Right renal pelvis (tissue), 4 donors: ENCODE measurements around the gene SLC34A1. TPM values are rescaled to one million over a fixed set of nuclear protein-coding genes. Genes with fewer than 3 reads are reported as not detected.
"Not testable (repeated sequence)": the region's sequence is repeated elsewhere in the genome, so short reads cannot be mapped to it uniquely, and the experiment has no call there.

Experiments
- DNase-seq, 4 donors: peaks; one replicate each; pipeline ENCODE4 v3.0.0-alpha.2; 2013; ENCODE audit warnings: low read depth in 4 of 4, low spot score in 3 of 4, missing footprints in 1 of 4
- polyA plus RNA-seq, 4 donors: library from polyadenylated mRNA; unstranded; fragments of 120-200 nt; gene quantifications; one replicate each; pipeline ENCODE4 v1.2.1, GENCODE V29; 2013; ENCODE audit not compliant: insufficient read length in 4 of 4

The SLC34A1 gene, protein sequence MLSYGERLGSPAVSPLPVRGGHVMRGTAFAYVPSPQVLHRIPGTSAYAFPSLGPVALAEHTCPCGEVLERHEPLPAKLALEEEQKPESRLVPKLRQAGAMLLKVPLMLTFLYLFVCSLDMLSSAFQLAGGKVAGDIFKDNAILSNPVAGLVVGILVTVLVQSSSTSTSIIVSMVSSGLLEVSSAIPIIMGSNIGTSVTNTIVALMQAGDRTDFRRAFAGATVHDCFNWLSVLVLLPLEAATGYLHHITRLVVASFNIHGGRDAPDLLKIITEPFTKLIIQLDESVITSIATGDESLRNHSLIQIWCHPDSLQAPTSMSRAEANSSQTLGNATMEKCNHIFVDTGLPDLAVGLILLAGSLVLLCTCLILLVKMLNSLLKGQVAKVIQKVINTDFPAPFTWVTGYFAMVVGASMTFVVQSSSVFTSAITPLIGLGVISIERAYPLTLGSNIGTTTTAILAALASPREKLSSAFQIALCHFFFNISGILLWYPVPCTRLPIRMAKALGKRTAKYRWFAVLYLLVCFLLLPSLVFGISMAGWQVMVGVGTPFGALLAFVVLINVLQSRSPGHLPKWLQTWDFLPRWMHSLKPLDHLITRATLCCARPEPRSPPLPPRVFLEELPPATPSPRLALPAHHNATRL
- polyA plus RNA-seq, result 100 to 1,000 TPM; 134 to 198 (median 174) TPM

DNA sequence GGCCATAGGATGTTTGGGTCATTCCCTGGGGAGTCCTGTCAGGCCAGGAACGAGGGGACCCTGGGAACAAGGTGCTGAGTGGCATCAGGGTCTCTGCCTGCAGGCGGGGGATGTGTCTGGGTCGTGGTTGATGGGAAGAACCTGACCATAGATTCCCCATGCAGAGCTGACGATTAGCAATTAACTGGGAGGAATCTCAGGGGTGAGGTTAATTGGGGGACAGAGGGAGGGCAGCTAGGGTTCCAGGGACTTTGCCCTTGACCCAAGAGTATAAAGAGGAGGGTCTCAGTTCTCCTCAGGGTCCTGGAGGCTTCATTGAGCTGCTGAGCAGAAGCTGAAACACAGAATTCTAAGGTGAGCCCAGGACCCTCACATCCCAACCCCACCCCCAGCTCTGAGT, at the start of gene SLC34A1:
Gene SLC34A1, plus strand, starts transcription at position 301 of the 400 bp plus-strand sequence. CDS start 1,308 bp downstream, outside the sequence.
- DNase-seq, result no peak

DNA sequence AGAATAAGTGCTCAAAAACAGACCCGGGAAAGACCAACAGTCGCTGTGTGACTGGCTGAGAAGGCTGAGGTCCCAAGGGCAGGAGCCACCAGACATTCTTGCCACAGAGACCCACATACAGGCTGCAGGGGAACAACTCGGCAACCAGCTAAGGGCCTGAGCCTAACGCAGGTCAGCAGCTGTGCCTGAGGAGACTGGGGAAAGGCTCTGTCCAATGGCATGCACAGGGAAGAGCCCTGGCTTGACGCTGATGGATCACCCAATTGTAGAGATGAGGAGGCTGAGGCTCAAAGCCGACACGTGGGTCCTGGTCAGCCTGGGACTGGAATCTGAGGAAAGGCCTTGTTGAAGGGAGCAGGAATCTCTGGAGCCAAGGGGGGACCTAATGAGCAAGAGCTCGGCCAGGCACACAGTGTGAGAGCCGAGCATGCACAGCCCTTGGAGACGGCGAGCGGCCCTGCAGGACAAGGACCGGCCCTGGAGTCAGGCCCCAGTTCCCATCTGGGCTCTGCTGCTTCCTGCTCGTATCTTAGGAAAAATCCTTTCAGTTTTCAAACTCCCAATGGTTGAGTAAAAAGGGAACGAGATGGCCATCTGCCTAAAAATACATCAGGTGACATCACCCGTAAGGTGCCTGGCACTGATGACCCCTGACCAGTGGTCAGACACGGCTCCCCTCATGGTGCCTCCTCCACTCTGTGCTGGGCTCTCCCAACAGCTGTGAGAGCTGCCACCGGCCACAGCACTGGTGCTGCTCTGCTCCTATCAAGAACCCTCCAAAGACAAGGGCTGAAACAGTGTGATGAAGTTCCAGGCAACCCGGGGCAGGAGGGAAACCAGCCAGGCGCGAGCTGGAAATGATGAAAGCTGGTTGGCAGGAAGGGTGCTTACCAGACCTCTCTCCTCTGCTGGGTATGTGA, 49.2 kb upstream of the SLC34A1 start:
- DNase-seq, result no peak

DNA sequence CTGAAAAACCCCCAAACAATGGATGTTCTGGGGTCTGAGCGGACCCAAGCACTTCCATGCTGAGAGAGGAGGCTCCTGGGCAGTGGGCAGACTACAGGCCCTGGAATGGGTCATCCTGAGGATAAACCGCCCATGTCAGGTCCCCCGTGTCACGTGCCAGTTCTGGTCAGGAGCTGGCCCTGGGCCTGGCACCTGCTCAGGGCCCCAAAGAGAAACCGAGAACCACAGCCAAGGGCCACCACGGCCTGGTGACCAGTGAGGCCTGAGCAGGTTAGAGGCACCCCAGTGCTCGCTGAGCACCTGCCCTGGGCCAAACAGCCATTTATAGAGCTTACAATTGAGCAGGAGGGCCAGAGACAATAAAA, 48.6 kb upstream of the SLC34A1 start:
- DNase-seq, result no peak

DNA sequence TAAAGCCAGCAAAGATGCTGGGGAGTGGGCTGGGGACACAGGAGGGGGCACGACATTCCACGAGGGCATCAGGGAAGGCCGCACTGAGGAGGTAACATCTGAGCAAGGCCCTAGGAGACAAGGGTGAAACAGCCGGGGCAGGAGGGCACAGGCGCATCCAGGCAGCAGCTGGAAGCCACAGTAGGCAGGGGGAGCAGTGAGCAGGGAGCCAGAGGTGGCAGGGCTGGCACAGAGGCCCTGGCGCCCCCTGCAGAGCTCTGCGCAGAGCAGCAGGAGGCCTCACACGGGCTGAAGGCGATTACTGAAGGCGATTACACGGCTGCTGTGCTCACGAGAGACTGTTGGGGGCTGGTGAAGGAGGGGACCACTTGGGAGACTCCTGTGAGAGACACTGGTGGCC, 48.1 kb upstream of the SLC34A1 start:
- no peak for DNase-seq

DNA sequence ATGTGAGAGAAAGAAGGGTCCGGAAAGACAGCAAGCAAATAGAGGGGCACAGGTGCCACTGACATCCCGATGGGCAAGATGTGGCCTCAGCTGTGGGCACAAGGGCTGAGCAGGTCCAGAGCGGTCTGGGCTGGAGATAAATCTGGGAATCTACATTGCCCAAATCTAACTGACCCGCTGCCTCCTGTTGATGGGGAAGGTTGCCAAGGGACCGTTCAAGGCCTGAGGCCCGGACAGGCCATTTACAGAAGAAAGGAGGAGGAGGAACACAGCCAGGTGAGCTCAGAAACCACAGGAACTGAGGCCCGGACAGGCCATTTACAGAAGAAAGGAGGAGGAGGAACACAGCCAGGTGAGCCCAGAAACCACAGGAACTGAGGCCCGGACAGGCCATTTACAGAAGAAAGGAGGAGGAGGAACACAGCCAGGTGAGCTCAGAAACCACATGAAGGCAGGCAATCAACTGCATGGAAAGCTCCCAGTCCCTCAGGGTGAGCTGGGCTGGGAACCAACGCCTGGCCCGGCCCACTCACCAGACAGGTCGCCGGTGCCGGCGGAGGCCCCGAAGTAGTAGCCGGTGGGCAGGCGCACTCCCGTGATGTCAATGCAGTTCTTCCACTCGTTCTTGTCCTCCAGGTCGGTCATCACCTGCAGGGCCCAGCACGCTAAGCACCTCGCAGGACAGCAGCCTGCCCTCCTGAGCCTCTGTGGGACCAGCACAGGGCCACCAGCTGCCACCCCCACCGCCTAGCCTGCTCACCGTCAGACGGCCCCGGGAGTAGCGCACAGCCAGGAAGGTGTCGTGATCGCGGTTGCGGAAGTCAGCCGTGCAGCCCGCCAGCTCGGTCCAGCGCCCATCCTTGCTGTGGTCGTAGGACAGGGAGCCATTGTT, 47.4 kb upstream of the SLC34A1 start:
- no peak for DNase-seq

DNA sequence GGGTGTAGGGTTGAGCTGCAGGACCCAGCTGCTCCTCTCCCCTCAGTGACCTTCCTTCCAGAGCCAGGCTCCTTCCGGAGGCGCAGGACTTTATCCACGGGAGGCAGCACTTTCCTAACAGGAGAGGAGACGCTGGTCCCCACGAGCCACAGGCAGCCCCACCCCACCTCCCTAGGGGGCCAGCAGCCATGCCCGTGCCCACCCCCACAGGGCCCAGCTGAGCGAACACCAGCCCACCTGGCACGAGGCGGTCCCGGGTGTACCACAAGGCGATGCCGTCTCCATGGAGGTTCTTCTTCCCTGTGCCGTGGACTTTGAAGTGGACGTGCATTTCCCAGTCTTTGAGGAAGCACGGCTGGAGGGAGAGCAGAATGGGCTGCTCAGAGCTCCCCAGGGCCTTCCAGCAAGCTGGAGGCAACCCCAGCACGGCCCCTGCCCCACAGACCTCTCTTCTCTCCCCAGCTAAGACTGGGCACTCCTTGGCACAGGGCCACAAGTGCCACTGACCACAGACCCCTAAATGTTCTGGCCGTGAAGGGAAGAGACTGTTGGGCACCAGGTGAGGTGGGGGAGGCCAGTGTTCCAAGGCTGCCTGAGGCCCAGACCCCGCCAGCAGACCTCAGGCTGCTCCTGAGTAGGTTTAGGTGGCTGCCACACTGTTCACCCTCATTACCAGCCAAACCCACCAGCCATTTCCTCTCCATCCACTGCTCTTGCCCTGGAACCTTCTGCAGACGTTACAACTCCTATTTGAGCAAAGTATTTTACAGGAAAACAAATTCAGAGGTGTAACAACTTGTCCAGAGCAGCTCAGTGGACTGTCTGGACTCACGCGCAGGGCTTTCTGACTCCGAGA, 45.8 kb upstream of the SLC34A1 start:
- no peak for DNase-seq

DNA sequence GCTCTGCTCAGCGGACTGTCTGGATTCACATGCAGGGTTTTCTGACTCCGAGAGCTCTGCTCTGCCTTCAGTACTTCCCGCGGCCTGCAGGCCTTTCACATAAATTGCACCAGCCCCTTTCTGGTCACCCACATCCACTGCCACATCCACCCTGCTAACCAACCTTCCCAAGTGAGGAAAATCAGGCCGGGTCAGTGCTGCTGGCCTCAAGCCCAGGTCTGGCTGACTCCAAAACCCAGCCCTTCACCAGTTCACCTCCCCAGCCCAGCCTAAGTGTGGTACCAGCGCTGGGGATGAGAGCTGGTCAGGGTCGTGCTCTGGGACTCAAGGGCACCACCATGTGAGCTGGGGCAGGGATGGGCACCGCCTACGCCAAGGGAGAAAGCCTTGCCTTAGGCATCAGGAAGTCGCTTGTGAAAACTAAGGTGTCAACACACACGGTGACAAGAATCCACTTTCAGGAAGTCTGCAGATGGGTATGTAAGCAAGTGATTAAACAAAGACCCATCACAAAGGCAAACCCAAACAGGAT, 45.1 kb upstream of the SLC34A1 start:
- no peak for DNase-seq

DNA sequence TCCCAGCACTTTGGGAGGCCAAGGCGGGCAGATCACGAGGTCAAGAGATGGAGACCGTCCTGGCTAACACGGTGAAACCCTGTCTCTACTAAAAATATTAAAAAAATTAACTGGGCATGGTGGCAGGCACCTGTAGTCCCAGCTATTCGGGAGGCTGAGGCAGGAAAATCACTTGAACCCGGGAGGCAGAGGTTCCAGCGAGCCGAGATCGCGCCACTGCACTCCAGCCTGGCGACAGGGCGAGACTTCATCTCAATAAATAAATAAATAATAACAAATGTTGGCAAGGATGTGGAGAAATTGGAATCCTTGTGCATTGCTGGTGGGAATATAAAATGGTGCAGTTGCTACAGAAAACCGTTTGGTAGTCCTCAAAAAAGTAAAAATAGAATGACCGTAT, 41.2 kb upstream of the SLC34A1 start:
- not testable (repeated sequence) for DNase-seq

DNA sequence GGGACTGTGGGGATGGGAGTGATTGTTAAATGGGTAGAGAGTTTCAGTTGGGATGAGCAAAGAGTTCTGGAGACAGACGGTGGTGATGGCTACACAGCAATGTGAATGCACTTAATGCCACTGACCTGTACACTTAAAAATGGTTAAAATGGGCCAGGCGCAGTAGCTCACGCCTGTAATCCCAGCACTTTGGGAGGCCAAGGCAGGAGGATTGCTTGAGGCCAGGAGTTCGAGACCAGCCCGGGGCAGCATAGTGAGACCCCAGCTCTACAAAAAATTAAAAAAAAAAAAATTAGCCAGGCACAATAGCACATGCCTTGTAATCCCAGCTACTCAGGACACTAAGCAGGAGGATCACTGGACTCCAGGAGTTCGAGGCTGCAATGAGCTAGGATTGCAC, 40.5 kb upstream of the SLC34A1 start:
- DNase-seq, result no peak

DNA sequence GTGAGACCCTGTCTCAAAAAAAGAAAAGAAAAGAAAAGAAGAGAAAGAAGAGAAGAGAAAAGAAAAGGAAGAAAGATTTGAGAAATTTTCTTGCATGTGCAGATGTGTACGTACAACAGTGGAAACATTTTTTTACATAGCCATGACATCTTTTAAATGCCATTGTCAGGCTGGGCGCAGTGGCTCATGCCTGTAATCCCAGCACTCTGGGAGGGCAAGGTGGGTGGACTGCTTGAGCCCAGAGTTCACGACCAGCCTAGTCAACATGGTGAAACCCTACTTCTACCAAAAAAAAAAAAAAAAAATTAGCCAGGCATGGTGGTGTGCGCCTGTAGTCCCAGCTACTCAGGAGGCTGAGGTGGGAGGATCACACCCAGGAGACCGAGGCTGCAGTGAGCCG, 39.3 kb upstream of the SLC34A1 start:
- DNase-seq, result no peak

DNA sequence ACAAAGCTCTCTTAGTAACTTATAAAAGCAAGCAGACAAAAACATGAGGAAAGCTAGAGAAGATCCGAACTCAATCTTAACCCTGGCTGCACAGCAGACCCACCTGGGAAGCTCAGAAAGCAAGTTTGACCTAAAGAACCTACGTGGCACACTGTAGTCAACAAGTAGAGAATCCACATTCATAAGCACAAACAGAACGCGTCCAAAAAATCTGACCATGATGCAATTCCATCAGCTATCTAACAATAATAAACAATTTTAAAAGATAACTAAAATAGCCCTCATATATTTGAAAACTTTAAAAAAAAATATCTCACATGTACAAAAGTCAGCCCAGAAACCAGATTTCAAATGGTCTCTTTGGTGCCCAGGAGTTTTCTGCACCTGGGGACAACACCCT, 37.4 kb upstream of the SLC34A1 start:
- no peak for DNase-seq

DNA sequence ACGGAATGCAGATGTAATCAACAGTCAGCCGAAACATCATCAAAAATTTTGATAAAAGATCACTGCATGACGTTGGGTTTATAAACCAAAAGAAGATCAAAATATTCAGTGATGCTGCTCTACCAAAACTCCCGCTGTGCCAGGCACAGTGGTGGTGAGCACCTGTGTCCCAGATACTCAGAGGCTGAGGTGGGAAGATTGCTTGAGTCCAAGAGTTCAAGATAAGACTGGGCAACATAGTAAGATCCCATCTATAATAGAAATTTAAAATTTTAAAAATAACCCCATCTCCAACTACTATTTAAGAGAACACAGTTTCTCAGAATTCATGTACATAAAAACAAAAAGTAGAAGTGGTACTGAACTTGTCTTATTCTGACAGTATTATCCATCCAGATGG, 36.5 kb upstream of the SLC34A1 start:
- no peak for DNase-seq

DNA sequence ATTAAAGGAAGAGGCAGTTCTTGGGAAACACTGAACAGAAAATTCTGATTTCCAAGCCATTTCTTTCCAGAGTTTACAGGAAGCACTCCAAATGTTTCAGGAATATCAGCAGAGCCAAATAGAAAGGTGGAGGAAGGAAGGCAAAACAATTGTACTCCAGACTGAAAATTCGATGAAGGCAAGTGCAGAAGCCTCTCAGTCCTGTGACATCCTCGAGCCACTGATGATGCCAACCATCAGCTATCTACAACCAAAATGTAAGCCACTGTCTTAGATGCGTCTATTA, 34.9 kb upstream of the SLC34A1 start:
- DNase-seq, result no peak

DNA sequence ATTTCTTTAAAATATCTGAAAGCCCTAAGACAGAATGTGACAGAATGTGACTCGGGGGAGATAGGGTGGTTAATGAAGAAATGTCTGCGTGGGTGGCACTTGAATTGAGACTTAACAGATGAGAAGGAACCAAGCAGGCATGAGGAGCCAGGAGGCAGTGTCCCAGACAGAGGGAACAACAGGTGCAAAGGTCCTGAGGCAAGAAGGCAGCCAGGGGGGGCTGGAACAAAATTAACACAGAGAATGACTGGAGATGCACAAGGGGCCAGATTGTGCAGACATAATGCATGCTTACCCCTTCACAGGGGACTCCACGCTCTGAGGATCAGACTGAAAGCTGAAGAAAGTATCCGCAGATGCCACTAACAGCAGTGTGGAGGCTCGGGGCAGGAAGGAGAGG, 34.5 kb upstream of the SLC34A1 start:
- DNase-seq, result no peak

DNA sequence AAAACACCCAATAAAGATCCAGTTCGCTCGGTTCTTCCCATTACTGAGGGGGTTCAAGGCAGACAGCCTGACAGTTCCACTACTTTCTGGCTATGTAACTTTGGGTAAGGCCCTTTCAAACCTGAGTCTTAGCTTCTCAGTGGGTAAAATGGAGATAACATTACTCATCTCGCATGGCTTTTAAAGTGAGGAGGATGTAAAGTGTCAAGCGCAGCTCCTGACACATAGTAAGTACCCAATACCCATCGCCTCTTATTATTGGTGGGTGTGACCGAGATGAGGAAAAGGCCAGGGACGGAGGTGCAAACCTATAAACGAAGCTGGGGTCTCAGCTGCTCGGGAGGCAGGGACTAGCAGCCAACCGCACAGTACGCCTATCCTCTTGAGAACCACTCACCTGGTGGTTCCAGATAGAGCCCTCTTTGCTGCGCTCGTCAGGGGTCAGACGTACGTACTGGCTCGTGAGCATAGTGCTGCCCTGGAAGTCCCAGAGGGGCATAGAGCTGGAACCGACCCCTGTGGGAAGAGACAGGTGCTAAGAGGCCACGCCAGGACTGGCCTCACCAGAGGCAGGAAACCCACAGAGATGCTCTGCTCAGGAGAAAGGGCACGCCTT, 33.4 kb upstream of the SLC34A1 start:
- no peak for DNase-seq

DNA sequence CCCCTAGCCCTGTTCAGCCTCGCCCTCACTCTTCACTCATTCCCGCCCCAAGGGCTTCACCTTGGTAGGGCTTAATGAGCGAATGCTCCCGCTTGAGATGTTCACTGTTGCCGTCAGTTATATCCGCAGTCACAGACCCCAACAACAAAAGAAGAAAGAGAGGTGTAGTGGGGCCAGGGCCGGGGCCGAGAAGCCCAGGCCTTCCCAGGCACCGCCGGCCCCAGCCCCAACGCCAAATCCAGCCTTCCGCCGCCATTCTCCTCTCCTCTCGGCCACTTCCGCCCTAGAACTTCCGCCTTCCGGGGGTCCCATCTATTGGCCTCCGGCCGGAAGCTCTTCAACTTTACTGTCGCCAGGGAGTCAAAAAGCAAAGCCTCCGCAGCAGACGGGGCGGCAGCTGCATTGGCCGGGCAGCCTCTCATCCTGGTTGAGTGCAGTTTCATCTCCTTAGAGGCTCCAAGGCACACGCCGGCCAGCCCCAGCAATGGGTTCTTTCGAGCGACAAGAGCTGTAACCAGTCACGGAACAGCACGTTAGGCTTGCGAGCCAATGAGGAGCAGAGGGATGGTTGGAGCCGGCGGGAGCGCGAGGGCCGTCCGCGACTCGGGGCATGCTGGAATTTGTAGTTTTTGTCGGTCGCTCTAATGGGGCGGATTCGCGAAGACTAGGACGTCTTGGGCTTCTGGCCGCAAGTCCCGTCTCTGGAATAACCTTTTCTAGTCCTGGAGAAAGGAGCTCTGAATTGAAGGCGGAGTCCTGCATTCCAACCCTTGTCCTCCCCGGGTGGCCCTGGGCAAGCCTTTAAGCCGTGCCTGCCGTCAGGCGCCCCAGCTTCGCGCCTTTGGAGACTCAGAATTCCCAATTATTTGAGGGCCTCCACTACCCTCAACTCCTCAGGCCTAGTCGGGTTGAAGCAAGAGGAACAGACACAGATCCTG, 32.6 kb upstream of the SLC34A1 start, which contains the start of gene LMAN2:
Gene LMAN2, minus strand, starts transcription at position 277 of the 938 bp plus-strand sequence. Its CDS starts 21 bp downstream, at position 256.
- DNase-seq, result peak; percentile 89 to 92 (median 92)

DNA sequence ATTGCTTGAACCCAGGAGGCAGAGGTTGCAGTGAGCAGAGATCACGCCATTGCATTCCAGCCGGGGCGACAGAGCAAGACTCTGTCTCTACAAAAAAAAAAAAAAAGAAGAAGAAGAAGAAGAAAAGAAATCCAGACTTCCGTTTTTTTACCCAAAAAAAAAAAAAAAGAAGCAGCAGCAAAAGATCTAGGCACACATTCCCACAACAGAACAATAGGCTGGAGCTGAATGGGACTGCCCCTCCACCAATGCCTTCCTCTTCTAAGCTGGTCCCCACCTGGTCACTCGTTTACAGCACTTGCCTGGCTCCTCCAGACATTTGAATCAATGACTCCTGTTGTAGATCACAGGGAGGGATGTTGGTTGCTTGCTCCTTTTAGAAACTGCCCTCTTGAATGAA, 31.1 kb upstream of the SLC34A1 start:
- no peak for DNase-seq

DNA sequence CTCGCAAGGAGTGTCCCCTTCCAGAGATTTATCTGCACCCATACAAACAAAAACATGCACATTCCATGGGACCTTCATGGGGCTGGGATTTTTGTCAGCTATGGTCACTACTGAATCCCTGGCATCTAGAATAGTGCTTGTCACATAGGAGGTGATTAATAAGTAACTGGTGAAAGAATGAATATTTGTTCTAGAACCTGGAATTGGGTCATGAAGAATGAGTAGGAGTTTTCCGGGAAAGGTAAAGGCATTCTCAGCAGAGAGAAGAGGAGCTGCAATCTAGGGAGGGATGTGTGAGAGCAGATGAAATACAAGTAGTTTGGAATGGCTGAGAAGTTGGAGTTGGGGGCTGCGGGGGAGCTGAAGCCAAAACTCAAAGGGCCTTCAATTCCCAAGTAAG, 30.0 kb upstream of the SLC34A1 start:
- DNase-seq, result no peak
